Adipocyte (in vitro differentiated cells): Measurements from ENCODE around the gene TTC7B.

Source experiments
- DNase-seq: peaks from one replicate; pipeline ENCODE4 v3.0.0-alpha.2; 2015; ENCODE audit warnings: low read depth
- H3K27me3 ChIP-seq: replicated peaks from 2 replicates; pipeline ENCODE4 v1.7.0; 2013; ENCODE audit warnings: mild to moderate bottlenecking, low read length, moderate library complexity; ENCODE audit not compliant: control insufficient read depth, insufficient read depth
- H3K36me3 ChIP-seq: 2 replicates; pipeline ENCODE4 v1.7.0; 2013; ENCODE audit warnings: low read length, mild to moderate bottlenecking, moderate library complexity; ENCODE audit not compliant: control insufficient read depth, insufficient read depth, severe bottlenecking
- H3K4me1 ChIP-seq: 2 replicates; pipeline ENCODE4 v1.7.0; 2013; ENCODE audit warnings: mild to moderate bottlenecking, low read length, moderate library complexity; ENCODE audit not compliant: control insufficient read depth, insufficient read depth
- H3K4me3 ChIP-seq: 2 replicates; pipeline ENCODE4 v1.7.0; 2013; ENCODE audit warnings: mild to moderate bottlenecking, low read length, moderate library complexity
- H3K9ac ChIP-seq: 2 replicates; pipeline ENCODE4 v1.7.0; 2013; ENCODE audit warnings: mild to moderate bottlenecking, low read length, moderate library complexity
- H3K9me3 ChIP-seq: 2 replicates; pipeline ENCODE4 v1.7.0; 2013; ENCODE audit warnings: mild to moderate bottlenecking, low read length, moderate library complexity; ENCODE audit not compliant: control insufficient read depth

Gene TTC7B

DNA sequence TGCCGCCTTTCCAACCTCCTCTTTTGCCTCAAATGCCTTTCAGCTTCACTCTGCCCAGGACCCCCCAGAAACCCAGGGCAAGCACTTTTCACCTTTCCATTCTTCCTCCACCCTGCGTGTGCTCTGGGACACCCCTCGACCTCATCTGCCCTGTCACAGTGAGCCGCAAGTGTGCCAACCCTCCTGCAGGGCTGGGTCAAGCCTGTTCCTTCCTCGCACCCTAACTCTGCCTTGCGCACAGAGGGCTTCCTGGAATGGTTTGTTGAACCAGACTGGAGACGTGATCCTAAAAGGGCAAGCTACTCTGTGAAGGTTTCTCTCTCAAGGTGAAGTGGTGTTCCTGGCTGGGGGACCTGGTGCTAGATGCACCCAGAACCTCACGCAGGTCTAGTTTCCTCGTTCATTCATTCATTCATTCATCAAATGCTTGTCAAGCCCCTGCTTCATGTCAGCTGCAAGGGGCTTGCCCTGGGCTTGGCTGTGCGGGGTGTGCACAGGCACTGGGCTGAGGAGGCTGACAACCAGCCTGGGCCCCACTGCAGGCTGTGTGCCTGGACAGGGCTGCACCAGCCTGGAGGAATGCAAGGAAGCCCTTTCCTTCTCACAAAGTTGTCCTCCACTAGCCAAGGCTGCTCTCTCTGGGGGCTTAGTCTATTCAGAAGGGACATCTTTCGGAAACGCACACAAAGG lies 232.2 kb downstream of the TTC7B start:
- H3K9ac ChIP-seq = no peak overlapping the region
- no peaks in the 10 kb centered on the region for H3K27me3 ChIP-seq
- peaks cover 7% of the 10 kb centered on the region for H3K36me3 ChIP-seq
- peaks cover 4% of the 10 kb centered on the region for H3K4me1 ChIP-seq
- H3K4me3 ChIP-seq = no peak overlapping the region
- no peaks in the 10 kb centered on the region for H3K9me3 ChIP-seq
- DNase-seq = no peak

DNA sequence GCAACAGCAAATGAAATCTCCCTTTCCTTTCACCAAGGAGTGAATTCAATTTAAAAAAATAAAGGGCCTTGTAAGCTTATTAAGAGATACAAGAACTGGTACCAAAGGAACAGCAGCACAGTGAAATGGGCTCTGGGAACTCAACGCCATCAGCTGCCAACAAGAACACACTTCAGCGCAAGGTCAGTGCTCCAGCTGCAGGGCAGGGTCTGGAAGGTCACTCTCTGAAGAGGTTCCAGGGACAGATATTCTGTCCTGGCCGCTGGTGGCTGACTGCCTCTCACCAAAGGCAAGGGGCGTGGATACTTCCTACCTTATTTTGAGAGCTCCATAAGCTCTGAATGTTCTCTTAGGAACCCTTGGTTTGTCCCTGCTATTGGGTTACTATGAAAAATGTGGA lies 232.8 kb downstream of the TTC7B start:
- Histone ChIP-seq H3K4me3 (no peak overlapping the region), H3K36me3 (peaks cover 7% of the 10 kb centered on the region), H3K4me1 (peaks cover 3% of the 10 kb centered on the region), H3K9ac (no peak overlapping the region), H3K9me3 (no peaks in the 10 kb centered on the region), H3K27me3 (no peaks in the 10 kb centered on the region)
- no peak for DNase-seq

DNA sequence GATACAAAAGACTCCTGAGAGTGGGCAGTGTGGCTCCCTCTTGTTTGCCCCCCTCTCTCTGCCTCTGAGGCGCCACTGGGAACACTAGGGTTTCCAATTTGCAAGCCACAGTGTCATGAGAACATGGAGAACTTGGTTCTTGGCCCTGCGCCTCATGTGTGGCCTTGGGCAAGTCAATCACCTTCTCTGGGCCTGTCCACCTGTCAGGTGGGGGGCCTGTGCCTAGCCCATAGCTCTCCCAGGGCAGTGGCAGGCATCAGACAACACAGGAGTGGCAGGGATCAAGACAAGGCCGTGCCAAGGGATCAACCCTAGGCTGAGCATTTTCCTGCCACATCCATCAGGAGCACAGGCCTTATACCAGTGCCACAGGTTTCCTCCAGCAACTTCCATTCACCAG lies 234.1 kb downstream of the TTC7B start:
- no peak for DNase-seq
- Histone ChIP-seq H3K27me3 (no peaks in the 10 kb centered on the region), H3K9ac (no peak overlapping the region), H3K36me3 (peaks cover 4% of the 10 kb centered on the region), H3K4me3 (no peak overlapping the region), H3K9me3 (no peaks in the 10 kb centered on the region), H3K4me1 (peaks cover 3% of the 10 kb centered on the region)

DNA sequence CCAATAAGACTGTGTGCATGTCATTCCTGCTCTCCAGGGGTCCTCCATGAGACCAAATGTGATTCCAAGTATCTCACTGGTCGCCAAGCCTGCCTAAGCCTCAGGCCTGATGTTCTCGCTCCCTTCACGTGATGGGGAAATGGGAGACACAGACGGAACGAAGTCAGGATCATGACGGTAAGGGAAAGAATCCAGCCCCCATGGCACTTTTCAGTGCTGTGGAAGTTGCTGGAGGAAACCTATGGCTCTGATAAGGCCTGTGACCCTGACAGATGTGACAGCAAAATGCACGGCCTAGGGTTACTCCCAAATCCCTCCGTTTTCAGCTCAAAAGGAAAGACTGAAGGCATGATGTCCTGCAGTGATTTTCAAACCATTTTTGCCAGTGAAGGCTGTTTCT lies 234.5 kb downstream of the TTC7B start:
- Histone ChIP-seq H3K9ac (no peak overlapping the region), H3K27me3 (no peaks in the 10 kb centered on the region), H3K4me1 (peaks cover 7% of the 10 kb centered on the region), H3K36me3 (peaks cover 4% of the 10 kb centered on the region), H3K9me3 (no peaks in the 10 kb centered on the region), H3K4me3 (no peak overlapping the region)
- DNase-seq = no peak

DNA sequence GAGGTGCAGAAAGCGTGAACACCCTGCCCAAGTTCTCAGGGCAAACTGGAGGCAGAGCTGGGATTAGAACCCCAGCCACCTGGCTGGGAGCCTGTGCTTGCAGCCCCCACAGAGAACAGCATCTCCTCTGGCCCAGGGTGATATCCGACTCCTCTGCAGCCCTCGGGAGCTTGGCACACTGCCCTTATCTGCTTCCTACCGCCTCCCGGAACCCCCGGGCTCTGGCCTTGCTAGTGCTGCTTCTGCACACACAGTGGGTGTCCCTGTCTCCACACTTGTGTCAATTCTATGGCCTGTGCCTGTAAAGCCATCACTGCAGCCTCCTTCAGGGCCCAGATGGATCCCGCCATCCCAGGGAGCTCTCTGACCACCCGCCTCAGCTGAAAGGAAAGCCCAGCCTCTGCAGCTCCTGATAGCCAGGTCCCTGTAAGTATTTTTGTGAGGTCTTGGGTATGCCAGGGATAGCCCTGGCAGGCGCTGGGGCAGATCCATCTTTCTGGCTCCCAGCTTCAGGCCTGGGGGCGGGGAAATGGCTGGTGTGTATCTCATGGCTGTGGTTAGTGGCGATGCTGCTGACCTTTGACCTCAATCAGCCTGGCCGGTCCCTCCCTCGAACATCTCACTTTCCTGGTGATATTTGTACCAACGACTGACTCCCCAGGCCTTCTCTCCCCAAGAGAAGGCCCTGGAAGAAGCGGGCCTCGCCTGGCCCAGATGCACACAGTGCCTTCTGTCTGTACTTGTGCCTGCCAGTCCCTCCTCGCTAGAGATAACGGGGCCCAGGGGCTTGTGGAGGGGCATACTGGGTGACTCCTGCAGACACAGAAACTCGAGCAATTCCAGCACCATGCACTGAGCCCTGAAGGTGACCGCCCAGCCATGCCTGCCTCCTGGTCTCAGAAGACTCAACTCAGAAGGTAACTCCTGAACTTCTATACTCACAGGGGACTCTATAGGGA lies 235.6 kb downstream of the TTC7B start:
- H3K9me3 ChIP-seq = no peaks in the 10 kb centered on the region
- H3K27me3 ChIP-seq = no peaks in the 10 kb centered on the region
- H3K4me3 ChIP-seq = no peak overlapping the region
- H3K36me3 ChIP-seq = peaks cover under 1% of the 10 kb centered on the region
- no peak overlapping the region for H3K9ac ChIP-seq
- peaks cover 12% of the 10 kb centered on the region for H3K4me1 ChIP-seq
- DNase-seq = no peak

DNA sequence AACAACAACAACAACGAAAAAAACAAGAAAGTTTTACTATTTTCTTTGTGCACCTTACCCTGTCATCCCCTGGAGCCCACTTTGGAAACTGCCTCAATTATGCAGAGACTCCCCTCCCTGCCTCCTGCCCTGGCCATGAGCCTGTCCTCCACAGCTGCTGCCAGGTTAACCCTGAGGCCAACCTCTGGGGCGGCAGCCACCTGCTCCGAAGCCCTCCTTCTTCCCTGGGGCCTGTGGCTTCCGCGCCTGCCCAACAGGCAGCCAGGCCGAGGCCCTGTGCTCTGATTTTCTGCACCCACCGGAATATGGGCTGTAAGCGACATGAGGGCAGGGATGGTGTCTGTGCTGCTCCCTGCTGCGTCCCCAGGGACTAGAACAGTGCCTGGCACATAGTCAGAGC lies 236.4 kb downstream of the TTC7B start:
- no peaks in the 10 kb centered on the region for H3K9me3 ChIP-seq
- H3K9ac ChIP-seq = no peak overlapping the region
- no peak for DNase-seq
- H3K4me3 ChIP-seq = no peak overlapping the region
- no peaks in the 10 kb centered on the region for H3K36me3 ChIP-seq
- H3K27me3 ChIP-seq = no peaks in the 10 kb centered on the region
- H3K4me1 ChIP-seq = peaks cover 12% of the 10 kb centered on the region

DNA sequence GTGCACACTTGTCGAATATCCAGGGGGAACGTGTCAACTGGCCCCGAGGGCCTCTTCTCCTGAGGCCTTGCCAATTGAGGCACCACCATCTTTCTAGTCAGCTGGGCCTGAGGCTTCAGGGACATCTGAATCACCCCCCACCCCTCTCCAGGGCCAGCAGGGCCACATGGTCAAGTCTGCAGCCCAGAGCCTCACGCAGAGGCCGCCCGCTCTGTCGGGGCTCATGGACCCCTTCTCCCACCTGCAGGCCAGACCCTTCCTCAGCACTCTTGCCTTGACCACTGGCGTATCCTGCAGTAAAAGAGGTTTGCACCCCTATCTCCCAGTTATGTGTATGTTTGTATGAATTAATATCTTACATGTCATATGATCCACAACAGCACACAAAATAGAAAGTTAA lies 237.1 kb downstream of the TTC7B start:
- Histone ChIP-seq H3K4me1 (peaks cover 12% of the 10 kb centered on the region), H3K9ac (no peak overlapping the region), H3K36me3 (no peaks in the 10 kb centered on the region), H3K9me3 (no peaks in the 10 kb centered on the region), H3K4me3 (no peak overlapping the region), H3K27me3 (no peaks in the 10 kb centered on the region)
- DNase-seq = no peak

DNA sequence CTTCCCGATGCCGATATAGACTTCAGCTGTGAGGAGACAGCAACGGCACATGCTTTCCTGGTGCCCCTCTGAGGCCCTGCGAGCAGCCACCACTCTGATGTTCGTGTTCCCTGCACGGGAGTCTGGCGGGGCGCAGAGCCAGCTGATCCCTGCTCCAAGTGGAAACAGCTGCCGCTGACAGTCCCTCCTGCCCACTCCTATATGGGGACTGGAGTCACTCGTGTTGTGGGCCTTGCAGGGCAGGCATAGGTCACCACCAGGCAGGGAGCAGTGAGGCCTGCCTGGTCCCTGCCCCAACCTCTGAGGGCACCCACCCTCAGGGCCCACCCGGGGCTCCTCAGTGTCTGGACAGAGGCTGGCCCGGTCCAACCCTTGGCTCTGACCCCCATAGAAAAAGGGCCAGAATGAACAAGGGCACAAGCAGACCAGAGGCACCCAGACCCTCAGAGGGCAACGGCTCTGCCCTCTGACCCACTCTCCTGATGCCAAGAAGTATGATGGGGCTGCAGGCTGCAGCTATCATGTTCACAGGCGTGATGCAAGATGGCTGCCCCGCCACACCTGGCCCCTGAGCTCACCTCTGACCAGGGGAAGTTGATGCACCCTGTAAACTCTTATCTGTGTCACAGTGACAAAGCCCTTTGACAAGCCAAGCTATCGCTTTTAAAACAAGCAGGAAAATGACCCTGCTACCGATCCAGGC lies 237.8 kb downstream of the TTC7B start:
- DNase-seq = no peak
- H3K9me3 ChIP-seq = no peaks in the 10 kb centered on the region
- H3K4me3 ChIP-seq = no peak overlapping the region

DNA sequence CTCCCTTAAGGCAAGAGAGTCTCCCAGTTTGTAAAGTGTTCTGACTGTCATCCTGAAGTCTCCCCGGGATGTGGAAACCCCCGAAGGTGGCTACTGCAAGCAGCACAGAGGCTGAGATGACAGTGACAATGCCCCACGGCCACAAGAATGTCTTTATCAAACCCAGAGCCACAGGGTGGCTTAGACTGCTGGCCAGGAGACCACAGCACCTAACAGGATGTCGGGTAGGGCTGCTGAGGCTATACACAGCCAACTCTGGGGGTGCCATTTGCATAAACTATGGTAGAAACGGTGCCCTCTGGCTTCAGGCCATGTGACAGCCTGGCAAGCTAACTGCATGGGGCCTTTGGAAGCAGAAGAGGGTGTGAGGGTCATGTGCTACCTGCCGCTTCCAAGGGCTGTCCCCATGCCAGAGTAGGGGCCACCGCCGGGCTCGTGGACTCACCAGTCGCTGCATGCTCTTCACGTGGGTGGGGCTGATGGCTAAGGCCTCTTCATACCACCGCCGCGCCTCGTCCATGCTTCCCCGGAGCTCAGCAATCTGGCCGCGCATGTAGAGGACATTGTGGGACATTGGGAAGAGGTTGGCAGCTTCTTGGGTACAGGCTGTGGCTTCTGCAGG lies 238.5 kb downstream of the TTC7B start:
- Histone ChIP-seq H3K36me3 (no peaks in the 10 kb centered on the region), H3K4me1 (peaks cover 12% of the 10 kb centered on the region), H3K9me3 (no peaks in the 10 kb centered on the region), H3K27me3 (no peaks in the 10 kb centered on the region), H3K9ac (no peak overlapping the region), H3K4me3 (no peak overlapping the region)
- no peak for DNase-seq

More for the DNA sequence above, 237.8 kb downstream of the TTC7B start:
- Histone ChIP-seq H3K27me3 (no peaks in the 10 kb centered on the region), H3K9ac (no peak overlapping the region), H3K4me1 (peaks cover 12% of the 10 kb centered on the region), H3K36me3 (no peaks in the 10 kb centered on the region)

DNA sequence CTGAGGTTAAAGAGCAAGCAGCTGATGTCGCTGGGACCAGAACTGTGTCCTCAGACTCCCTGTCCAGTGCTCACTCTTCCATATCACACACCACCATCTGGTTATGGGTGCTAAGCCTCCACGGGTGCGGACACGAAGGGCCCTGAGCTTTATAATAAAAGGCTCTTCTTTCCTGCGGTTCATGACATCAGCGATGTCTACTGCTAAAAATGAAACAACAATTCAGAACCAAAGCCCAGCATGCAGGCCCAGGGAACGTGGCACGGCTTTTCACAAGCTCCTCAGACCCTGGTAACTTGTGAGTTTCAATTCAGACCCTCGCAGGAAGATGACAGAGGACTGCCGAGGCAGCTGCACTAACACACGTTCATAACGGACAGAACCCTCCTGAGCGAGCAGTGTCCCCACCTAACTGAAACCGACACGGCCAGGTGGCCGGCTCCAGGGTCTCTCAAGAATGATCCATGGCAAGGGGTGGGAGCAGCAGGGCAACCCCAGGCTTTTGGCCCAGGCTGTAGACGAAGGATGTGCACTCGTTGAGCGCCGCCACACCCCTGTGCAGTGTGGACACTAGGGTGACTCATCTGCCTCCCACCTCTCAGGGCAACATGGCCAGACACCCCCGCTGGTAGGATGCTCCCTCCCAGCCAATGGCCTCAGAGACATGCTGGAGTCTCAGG lies 239.1 kb downstream of the TTC7B start:
- Histone ChIP-seq H3K9ac (no peak overlapping the region), H3K27me3 (no peaks in the 10 kb centered on the region), H3K4me3 (no peak overlapping the region), H3K9me3 (no peaks in the 10 kb centered on the region), H3K36me3 (no peaks in the 10 kb centered on the region), H3K4me1 (peaks cover 12% of the 10 kb centered on the region)
- no peak for DNase-seq
